ENCODE data around the gene DUSP3.
A peak's percentile ranks its signal among the peaks of the same experiment; 100 is the strongest.

Gene DUSP3

GRCh38 chr17:43728081-43728480, 50.7 kb downstream of the DUSP3 start:
- ATAC-seq (no peak), DNase-seq (no peak)

GRCh38 chr17:43723697-43724359, 54.9 kb downstream of the DUSP3 start:
- no peak for DNase-seq
- ATAC-seq = no peak

- ATAC-seq (no peak), DNase-seq (no peak)
These were observed 55.7 kb downstream of the DUSP3 start for GRCh38 chr17:43722870-43723665.

GRCh38 chr17:43722269-43722619, 56.5 kb downstream of the DUSP3 start:
- no peak for ATAC-seq
- no peak for DNase-seq

- DNase-seq = no peak
- no peak for ATAC-seq
These were observed 57.1 kb downstream of the DUSP3 start for GRCh38 chr17:43721537-43722268.

- ATAC-seq (peak; percentile 87), DNase-seq (peak; percentile 83)
These were observed 58.3 kb downstream of the DUSP3 start for GRCh38 chr17:43720311-43721060.

- peak; percentile 7 for ATAC-seq
- DNase-seq = no peak
These were observed 59.2 kb downstream of the DUSP3 start for GRCh38 chr17:43719578-43719977.

- DNase-seq (no peak), ATAC-seq (no peak)
These were observed 60.2 kb downstream of the DUSP3 start for GRCh38 chr17:43718544-43718943.

GRCh38 chr17:43717913-43718312, 60.9 kb downstream of the DUSP3 start:
- DNase-seq (no peak), ATAC-seq (no peak)
